8988T (cell line): Measurements from ENCODE around the gene DEGS2.

ENCODE experiments used
- DNase-seq: peaks from one replicate; pipeline ENCODE4 v3.0.0; 2011

The DEGS2 gene

GRCh38 chr14:100109594-100109955 lies 49.9 kb downstream of the DEGS2 start:
- DNase-seq, result no peak

- DNase-seq, result no peak
Measured at GRCh38 chr14:100108840-100109593, 50.4 kb downstream of the DEGS2 start.

DNA sequence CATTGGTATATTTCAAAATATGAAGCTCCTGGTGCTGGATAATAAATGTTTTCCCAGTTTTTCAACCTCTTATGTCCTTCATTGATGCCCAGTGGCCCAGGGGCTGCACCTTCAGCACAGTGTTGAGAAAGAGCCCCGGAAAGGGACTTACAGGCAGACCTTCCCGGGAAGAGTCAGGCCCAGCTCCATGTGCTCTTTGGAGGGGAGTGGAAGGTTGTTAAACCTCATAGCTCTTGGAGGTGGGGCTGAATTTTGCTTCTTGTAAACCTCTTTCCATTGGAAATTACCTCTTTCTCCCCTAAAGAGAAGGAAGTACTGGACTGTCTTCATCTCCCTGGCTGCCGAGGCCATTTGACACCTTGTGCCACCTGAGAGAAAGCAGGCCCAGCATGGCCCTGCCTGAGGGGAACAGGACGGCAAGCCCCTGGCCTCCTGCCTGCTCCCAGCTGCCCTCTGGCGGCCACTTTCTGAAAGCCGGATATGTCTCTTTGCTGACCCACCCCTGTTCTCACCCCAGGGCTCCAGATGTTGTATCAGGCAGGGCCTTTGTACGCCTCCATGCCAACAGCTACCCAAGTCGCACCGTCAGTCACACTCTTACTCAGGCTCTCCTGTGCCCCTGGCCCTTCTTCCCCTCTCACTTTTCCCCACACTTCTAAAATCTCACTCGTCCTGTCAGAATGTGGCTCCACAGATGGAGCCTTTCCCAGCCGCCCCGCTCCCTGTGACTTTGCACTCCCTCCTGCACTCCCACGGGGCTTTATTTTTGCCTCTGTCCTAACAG lies 51.2 kb downstream of the DEGS2 start:
- DNase-seq, result peak; percentile 88

GRCh38 chr14:100107236-100107635 lies 52.2 kb downstream of the DEGS2 start:
- no peak for DNase-seq

GRCh38 chr14:100106250-100107112 lies 53.0 kb downstream of the DEGS2 start:
- DNase-seq, result no peak

DNA sequence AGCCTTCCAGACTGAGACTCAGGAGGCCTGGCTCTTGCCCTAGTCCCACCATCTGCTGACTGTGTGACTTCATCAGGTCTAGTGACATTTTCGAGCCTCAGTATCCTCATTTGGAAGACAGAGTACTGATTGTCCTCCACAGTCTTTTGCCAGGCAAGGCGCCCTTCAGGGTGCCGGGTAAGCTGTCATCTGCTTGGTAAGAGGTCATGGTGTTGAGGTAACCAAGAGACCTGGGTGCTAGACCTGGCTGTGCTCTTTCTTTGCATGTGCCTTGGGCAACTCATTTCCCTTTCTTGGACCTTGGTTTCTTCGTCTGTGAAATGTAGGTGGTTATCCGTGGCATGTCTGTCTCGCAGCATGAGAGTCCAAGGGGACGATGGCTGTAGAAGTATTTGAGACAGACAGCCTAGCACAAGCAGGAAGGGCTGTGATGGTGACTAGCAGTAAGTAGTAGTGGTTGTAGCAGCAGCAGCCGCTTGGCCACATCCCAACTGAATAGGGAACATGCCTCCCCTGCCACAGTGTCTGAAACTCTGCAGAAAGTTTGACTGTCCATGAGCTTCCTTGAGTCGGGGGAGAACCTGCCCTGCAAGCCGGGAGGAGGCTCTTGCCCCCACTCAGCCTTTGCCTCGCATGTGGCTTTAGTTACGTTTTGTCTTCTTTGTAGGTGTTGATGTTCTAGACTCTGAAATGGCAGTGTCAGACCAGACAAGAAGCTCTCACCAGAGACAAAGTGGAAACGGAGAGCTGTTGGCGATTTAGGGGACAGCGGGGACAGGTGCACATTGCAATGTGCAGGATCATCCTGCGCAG lies 53.9 kb downstream of the DEGS2 start:
- no peak for DNase-seq

DNA sequence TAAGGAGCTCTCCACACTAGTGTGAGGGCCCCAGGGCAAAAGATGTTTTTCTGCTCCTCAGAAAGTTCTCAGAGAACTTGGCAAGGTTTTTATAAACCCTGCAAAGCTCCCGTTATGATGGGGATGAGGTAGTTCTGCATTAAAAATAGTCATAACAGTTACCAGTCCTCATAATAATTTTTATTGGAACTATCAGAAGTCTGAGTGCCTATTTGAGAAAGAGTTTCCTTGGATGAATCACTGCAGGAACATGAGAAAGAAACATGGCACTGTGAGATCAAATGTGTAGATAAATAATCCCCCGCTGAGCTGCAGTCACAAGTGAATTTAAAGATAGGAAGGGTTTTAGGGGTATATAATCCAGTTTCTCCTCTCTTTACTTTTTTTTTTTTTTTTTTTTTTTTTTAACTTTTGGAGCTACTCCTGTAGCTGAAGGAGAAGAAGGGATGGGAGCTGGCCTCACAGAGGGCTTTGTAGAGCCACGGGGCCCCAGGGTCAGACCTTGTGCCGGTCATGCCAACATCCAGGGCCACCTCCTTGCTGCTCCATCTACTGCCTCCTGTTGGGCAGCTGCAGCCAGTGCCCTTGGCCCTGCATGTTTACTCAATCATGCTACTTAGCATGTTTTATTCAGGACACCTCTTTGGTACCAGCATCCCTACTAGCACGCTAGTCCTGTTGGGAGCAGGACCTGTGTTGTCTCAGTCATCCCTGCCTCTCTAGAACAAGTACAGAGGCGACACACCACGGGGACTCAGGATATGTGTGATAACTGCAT lies 54.7 kb downstream of the DEGS2 start:
- no peak for DNase-seq

GRCh38 chr14:100104006-100104352 lies 55.5 kb downstream of the DEGS2 start:
- DNase-seq, result no peak

GRCh38 chr14:100103250-100104005 lies 56.0 kb downstream of the DEGS2 start:
- DNase-seq, result no peak

DNA sequence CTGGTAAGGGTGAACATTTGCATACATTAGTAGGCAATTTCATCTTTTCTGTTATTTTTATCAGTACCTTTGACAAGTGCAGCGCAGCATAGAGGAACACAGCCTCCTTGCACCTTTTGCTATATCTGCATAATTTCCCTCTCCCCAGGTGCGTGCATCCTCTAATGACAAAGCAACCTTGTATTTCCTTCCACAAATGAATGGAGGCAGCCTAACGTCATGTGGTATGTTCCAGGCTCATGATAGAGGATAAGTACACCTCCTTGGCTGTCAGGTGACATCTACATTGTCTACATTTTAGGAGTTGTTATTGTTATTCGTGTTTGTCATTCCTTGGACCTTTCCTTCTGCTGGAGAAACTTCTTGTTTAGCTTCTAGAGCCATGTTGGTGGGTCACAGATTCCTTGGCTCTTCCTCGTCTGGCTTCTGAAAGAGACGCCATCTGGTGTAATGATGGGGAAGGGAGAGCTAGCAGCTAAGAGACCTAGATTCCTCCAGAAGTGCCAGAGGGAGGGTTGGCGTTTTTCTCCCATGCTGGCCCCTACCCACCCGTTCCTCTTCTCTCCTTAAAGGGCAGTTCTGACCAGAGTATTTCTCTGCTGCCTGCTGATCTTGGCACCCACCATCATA lies 57.2 kb downstream of the DEGS2 start:
- no peak for DNase-seq

DNA sequence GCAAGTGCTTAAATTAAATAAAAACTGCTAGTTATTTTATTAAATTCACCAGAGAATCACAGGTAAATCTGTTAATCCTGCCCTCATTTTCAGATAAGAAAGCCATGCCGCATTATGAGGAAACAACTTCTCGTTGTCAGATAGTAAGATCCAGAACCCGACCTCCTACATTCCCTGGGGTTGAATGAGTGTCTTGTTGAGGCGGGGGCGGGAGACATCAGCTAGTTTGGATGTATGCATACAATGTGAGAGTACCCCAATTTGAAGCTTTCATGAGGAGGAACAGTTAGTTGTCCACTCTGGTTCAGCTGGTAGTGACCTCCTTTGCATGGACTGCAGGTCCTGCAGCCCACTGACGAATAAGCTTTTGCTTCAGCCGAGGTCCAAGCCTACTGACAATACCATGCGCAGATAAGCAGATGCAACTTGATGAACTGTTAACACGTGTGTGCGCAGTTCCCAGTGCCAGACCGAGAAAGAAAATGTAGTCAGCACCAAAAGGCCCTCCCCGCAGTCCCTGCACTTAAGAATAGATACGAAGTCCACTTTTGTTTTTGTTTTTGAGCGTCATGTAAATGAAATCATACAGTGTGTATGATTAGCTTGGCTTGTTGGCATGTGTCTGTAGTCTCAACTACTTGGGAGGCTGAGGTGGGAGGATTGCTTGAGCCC lies 59.3 kb downstream of the DEGS2 start:
- DNase-seq, result no peak

DNA sequence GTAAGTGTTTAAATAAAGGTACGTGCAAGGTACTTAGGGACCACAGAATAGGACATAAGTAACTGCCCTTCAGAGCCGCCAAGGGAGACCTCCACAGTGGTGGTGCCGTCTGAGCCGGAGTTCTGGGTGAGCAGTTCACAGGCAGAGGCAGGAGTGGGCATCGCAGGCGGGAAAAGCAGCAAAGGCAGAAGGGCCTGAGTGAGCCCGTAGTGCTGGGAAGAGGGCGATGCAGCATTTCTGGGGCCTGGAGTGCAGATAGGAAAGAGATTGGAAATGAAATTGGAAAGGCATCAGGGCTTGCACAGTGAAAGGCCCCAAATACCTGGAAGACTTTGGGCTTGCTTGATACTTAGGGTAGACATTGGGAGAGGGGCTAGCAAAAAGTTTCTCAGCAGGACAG lies 61.3 kb downstream of the DEGS2 start:
- no peak for DNase-seq

GRCh38 chr14:100096656-100097055 lies 62.8 kb downstream of the DEGS2 start:
- no peak for DNase-seq
